ENCODE measurements around the gene RDX. TPM values are rescaled to one million over a fixed set of nuclear protein-coding genes. Genes with fewer than 3 reads are reported as not detected.

RDX gene
- total and polyA plus RNA-seq, 2 experiments from 2014 or later, result 45.2 to 226 TPM

GRCh38 chr11:110336054-110336453, 39.6 kb upstream of the RDX start (continued):
- TF ChIP-seq NANOG (IDR thresholded peaks at IDR 0.05; ENCODE audit: borderline replicate concordance) (no peak), EZH2phosphoT487 (IDR thresholded peaks at IDR 0.05; ENCODE audit: unreplicated experiment) (no peak), EZH2 (IDR thresholded peaks at IDR 0.05; ENCODE audit: low read depth, unreplicated experiment) (no peak)

- Histone ChIP-seq H2AFZ (no peak overlapping the region; the same call in 1 of the 2 replicates), H3K4me1 (ENCODE audit: insufficient read depth) (no peaks in the 10 kb centered on the region), H3K9me2 (ENCODE audit: insufficient read depth) (peaks cover 4% of the 10 kb centered on the region; the same call in 1 of the 2 replicates), H3K27ac (ENCODE audit: low read depth) (no peak overlapping the region), H3K27me3 (ENCODE audit: insufficient read depth) (no peaks in the 10 kb centered on the region), H4K20me1 (replicated peaks; ENCODE audit: insufficient read depth) (no peaks in the 10 kb centered on the region), H3K4me2 (no peak overlapping the region), H3K4me3 (no peak overlapping the region), H3K36me3 (ENCODE audit: insufficient read depth) (peaks cover 6% of the 10 kb centered on the region; the same call in 1 of the 2 replicates), H3K79me2 (replicated peaks; ENCODE audit: insufficient read depth) (no peaks in the 10 kb centered on the region), H3F3A (replicated peaks; ENCODE audit: low read depth) (no peaks in the 10 kb centered on the region)
- Mint-ChIP-seq H3K27ac (no peak overlapping the region), H3K9me3 (peaks cover 26% of the 10 kb centered on the region), H3K4me1 (peaks cover 18% of the 10 kb centered on the region; the same call in 2 of the 3 replicates), H3K27me3 (ENCODE audit: insufficient read depth, low read depth, poor library complexity) (no peaks in the 10 kb centered on the region), H3K4me3 (no peak overlapping the region), H3K36me3 (ENCODE audit: low read depth) (peaks cover 18% of the 10 kb centered on the region; the same call in 2 of the 3 replicates)
- TF ChIP-seq ZNF114 (CRISPR knock-in tag; IDR thresholded peaks at IDR 0.05) (no peak), NANOG (IDR thresholded peaks at IDR 0.05; ENCODE audit: borderline replicate concordance) (no peak), EZH2phosphoT487 (IDR thresholded peaks at IDR 0.05; ENCODE audit: unreplicated experiment) (no peak), POLR2AphosphoS5 (IDR thresholded peaks at IDR 0.05; ENCODE audit: low read depth) (no peak), STAT1 (IDR thresholded peaks at IDR 0.05; ENCODE audit: unreplicated experiment) (no peak), EZH2 (IDR thresholded peaks at IDR 0.05; ENCODE audit: low read depth, unreplicated experiment) (no peak), CREB1 (CRISPR knock-in tag; IDR thresholded peaks at IDR 0.05; ENCODE audit: low read depth) (no peak), ZNF462 (CRISPR knock-in tag; IDR thresholded peaks at IDR 0.05) (no peak), JUNB (IDR thresholded peaks at IDR 0.05; ENCODE audit: unreplicated experiment) (no peak), CTCF (conservative IDR thresholded peaks at IDR 0.05; ENCODE audit: low read depth in 2 of 2) (no peak), ZNF331 (CRISPR knock-in tag; IDR thresholded peaks at IDR 0.05; ENCODE audit: low read depth) (no peak), REST (IDR thresholded peaks at IDR 0.05; ENCODE audit: unreplicated experiment) (no peak), ETS1 (IDR thresholded peaks at IDR 0.05) (no peak)
- ATAC-seq, result no peak
- DNase-seq (ENCODE audit: low spot score), result no peak
Observed at GRCh38 chr11:110335358-110335757, 38.9 kb upstream of the RDX start.

Data from GM23338 (cell line).